ENCODE data around the gene CAMK4.

CAMK4 gene

DNA sequence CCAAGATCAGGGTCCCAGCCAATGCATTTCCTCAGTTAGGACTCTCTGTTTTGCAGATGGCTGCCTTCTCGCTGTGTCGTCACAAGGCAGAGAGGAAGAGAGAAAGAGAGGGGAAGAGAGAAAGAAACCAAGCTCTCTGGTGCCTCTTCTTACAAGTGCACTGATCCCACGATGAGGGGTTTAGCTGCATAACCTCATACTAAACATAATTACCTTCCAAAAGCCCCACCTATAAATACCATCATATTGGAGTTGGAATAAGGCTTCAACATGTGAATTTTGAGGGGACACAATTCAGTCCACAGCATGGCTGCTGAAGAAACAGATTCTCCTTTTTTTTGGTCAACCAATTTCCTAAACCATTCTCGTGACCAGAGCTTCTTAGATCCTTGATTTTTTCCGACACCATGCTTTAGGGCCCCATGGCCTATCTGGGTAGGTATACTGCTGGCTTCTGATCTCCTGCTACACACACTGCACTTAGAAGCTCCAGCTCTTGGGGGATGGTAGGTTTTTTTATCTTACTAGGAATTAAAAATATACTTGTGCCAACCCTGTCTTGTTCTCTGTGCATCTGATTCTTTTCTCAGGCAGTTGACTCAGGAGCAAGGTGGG lies 5.1 kb downstream of the CAMK4 start:
- DNase-seq (ENCODE audit: low read depth) = no peak

DNA sequence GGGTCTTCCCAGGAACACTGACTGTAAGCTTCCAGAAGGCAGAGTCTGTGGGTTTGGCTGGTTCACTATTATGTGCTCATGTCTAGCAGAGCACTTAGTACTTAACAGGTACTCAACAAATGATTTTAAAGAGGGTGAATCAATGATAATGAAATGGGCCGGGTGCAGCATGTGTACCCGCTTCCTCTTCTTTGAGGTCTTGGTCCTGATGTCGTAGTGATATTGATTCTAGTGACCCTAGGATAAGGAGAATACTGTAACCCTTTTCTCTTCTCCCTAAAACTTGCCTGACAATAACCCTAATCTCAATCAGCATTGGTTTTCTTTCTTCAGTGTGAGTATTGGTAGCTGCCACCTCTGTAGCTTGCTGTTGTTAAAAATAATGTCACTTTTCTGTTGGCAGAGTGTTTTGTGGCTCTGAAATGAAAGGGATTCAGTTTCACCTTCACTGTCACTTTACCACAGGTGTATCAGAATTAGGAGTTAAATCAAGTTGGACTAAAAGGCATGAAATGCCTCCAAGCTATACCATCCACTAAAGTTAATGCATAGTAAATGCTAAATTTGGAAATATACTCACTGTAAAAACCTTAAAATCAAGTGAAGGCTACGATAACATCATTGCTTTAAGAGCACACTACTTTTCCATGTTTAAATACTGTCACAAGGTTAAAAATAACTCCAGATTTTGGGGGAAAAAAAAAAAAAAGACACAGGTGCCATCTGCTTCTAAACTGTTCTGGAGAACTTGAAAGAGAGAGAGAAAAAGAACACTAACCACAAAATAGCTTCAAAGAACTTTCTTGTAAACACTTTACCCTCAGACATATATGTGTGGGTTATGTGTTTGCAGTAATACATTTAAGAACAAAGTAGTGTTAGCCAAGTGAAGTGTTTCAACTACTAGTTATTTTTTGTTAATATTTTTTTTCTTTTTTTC lies 6.0 kb downstream of the CAMK4 start:
- no peak for DNase-seq (ENCODE audit: low read depth)

DNA sequence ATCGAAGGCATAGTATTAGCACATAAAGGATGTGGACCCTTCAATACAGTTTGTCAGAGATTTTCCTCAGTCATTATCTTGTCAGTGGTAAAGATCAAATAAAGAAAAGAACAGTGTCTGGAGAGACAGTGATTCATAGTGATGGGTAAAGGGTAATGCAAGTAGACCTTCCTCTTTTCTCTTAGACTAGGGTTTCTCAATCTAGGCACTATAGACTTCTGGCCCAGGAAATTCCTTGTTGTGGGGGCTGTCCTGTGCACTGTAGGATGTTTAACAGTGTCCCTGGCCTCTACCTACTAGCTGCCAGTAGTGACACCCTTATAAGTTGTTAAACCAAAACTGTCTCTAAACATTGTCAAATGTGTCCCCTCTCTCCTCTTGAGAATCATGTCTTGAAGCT lies 6.9 kb downstream of the CAMK4 start:
- DNase-seq (ENCODE audit: low read depth) = no peak

DNA sequence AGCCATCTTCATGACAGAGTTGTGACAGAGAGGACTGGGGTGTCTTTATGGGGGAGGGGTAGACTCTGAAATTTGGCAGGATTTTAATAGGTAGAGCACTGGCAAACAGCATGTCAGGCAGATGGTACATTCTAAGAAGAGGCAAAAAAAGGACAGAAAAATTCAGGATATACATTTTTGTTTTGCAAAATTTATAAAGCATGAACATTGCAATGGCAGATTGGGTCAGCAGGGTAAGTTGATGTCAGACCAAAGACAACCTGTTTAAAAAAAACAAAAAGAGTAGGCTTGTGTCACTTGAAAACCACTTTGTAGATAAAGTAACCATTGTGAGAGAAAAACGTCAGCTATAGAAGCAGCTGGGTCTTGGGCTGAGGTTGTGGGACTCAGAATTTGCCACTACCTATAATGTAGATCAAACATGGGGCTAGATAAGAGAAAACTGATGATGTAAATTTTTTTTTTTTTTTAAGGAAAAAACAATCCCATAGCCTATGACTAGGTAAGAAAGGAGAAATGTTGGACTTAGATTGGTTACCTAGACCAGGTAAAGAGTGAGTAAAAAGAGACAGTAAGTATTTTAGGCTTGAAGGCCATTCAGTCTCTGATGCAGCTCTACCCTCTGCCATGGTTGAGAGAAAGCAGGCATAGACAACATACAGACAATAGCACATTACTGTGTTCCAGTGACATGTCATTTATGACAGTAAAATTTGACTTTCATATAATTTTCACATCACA lies 8.3 kb downstream of the CAMK4 start:
- DNase-seq (ENCODE audit: low read depth) = no peak

DNA sequence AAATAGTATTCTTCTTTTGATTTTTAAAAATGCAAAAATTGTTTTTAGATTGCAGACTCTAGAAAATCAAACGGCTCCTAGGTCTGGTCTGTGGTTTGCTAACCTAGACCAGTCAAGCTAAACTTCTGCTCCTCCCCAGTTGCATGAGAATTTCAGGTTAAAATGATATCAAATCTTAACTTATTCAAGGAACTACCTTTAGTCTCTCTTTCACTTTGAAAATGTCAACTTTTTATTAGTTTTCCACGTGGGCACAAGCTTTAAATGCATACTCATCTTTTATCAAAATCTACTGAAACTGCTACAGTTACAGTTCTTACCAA lies 8.8 kb downstream of the CAMK4 start:
- DNase-seq (ENCODE audit: low read depth) = no peak

DNA sequence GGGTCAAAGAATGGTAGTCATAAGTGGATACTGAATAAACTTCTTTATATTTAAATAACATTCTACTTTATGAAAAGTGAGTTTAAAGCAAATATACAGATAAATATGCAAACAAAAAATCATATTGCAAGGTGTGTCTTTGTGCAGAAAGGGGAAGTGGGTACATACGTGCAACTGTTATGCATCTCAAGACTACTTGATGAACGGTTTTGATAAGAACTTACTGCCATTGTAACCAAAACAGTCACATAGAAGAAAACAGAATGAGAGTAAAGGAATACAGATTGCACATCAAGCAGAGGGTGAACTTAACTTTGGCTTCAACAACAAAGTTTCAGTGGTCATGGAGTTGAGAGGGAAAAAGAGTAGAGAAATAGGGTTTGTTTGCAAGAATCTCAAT lies 9.9 kb downstream of the CAMK4 start:
- DNase-seq (ENCODE audit: low read depth) = no peak

DNA sequence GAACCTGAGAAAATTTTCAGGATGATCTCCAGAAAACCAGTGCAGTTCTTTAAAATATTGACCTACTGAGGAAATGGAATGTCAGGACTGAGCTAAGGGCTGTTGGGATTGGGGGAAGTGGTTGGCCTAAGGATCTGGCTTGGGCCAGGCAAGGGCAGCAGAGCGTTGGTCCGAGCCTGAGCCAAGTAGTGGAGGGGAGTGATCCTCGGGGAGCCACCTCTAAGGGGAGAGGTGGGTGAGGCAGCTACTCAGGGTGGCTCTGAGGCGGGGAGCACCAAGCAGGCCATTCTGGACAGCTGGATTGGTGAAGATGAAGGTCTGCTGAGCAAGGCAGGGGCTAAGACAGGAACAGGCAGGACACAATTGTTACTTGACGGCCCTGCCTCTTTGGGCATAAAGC lies 11.5 kb downstream of the CAMK4 start:
- DNase-seq (ENCODE audit: low read depth) = no peak

DNA sequence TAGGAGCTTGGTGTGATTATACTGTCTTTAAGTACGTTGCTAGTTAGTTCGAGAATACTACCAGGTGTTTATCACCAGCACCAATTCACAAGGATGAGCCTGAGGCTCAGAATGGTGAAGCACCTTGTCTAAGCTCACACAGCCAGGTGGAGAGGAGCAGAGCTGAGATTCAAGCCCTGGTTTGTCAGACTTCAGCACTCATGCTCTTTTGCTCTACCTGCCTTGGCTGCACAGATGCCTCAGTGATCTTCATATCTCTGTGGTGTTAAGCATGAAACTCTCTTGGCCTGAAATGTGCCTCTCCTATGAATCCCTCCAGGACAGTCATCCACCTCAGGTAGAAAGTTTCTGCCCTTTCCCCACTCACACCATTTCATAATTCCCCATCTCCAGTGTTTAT lies 12.2 kb downstream of the CAMK4 start:
- no peak for DNase-seq (ENCODE audit: low read depth)

DNA sequence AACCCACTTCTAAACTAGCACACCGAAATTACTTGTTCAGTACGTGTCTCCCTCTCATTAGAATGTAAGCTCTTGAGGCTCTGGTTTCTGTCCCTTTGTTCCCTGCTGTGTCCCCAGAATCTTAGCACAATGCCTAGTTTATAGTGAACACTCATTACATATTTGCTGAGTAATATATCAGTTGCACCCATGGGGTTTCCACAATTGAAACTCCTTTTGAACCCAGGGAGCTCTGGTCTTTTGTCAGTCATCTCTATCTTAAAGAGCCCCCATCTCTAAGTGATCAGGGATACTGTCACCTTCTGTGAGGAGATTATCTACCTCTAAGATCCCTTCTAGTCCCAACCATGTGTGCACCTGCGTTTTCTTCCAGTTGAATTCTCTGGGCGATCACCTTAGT lies 12.8 kb downstream of the CAMK4 start:
- no peak for DNase-seq (ENCODE audit: low read depth)

DNA sequence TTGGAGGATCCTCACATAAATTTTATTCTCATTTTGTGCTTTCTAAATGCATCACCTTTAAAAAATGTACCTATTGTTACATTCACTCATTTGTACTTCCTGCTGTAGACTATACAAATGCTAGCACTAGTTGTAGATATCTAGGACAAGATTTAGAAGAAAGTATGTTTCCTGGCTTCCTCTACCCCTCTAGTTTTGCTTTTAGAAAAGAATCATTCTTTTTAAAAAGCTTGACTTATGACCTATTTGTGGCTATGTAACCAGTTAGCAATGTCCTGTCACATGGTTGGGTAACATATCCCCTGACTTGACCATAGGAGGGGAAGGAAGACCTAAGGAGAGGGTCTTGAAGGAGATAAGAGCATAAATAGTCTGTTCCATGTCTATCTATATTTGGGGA lies 13.3 kb downstream of the CAMK4 start:
- no peak for DNase-seq (ENCODE audit: low read depth)

DNA sequence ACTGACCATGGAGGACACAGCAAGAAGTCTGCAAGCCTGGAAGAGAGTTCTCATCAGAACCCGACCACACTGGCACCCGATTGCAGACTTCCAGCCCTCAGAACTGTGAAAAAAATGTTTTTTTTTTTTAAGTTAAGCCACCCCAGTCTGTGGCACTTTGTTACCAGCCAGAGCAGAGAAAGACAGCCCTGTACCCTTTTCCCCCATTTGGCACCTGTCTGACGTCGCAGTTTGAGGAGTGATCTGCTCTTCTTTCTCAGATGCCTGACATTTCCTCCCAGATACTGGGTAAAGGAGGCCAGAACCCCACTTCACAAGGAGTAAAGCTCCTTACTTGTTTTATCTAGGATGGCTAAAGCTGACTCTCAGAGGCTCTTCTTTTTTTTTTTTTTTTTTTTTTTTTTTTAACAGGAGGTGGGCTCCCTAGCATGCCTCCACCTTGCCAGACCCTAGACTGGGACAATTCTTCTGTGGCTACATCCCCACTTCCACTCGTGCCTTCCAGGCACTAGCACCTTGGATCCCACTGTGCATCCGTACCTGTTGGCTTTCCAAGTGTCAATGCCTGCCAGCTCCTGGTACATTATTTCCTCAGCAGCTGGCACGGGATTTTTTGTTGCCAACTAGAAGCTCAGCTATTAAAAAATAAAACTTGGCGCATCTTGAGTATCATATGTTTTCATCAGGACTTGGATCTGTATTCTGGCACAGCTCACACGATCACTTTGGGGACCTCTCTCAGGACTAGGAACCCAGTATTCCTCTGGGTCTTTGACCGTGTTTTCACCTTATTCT lies 14.4 kb downstream of the CAMK4 start:
- no peak for DNase-seq (ENCODE audit: low read depth)

DNA sequence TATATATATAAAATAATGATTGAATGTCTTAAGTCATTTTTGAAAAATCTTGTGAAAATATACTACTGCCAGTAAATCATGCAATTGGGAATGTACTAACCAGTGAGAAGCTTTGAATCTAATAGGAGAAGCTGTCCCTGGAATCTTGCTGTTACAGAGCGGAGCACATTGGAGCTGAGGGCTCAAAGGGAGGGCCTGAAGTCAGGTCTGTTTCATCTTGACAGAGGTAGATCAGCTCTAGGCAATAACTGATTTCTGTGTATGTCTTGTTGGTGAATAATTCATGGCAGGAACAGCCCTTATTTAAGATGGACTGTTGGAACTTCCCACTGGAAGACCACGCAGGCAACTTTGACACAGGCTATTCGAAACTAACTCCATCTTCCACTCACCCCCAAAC lies 17.5 kb downstream of the CAMK4 start:
- no peak for DNase-seq (ENCODE audit: low read depth)

DNA sequence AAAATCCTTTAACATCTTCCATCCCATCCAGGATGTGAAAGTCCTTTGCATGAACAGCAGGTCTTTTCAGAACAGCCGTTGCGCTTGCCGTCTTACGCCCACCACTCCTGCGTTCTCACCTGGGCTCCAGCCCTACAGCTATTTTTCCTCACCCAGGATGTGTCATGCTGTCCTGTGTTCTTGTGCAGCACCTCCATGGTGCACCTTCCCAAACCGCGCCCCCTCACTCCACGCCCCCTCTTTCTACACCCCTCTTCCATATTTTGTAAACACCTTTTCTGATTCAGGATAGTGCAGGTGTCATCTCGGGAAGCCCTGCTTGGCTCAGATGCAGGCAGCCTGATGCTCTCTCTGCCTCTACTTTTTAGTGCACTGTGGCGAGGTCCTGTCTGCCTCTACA lies 18.4 kb downstream of the CAMK4 start:
- no peak for DNase-seq (ENCODE audit: low read depth)

DNA sequence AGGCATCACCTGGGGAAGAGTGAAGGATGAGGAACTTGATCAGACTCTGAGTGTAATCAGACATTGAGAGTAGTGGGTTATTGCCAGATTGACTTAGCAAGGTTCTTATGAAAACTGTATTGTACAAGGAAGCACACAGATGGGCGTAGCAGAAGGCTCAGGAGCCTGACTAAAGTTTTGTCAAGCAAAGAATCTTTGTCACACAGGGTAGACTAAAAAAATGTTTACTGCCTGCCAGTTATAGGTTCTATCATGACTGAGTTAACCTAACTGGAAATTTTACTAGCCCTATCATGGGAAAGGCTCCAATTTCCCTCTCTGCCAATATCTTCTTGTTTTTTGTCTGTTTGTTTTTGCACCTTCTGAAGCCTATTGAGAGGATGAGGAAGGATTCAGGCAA lies 19.1 kb downstream of the CAMK4 start:
- DNase-seq (ENCODE audit: low read depth) = no peak

DNA sequence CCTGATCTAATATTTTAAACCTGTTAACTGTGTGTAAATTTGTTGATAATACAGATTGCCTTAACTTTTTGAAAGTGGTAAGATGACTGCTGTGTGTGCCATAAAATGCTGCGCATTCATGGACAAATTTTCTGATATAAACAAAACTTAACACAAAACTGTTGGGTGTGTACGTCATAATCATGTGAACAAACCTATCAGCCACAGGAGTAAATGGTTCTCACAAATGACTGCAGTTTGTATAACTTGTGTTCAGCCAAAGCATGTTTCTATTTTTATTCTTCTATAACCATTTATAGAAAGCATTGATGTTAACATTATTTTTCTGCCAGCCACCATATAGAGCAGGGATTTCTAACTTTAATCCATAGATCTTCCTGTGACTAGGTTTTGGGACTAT lies 21.5 kb downstream of the CAMK4 start:
- no peak for DNase-seq (ENCODE audit: low read depth)

DNA sequence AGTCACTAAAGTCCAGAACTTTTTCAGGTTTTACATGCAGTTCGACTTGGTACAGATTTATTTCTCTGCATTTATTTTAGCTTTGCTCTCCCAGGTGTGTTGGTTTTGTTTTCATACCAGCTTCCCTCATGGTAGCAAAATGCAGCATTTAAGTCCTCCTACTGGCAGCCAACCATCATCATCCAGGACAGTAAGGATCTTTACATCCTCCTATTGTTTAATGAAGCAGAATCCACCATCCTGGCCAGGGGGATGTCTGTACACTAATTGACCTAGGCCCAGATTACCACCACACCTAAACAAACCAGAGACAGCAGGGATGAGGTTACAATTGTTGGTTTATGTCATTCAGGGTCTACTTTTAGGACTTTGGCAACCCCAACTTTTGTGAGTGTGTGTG lies 22.3 kb downstream of the CAMK4 start:
- DNase-seq (ENCODE audit: low read depth) = no peak

DNA sequence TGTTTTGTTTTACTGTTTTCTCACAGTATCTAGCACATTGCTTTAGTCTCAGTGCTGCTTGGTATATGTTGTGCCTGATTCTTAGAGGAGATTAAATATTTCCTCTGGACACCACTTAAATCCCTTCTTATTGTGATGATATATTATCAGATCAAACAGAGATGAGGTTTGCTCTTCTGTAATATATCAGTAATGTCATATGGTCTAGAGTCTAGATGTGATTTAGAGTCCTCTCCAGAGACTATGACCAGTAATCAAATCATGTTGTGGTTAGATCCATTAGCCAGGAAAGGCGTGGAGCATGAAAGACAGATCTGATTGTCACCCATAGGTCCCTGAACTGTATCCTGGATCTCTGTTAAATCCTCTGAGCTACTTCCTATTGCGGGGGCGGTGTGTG lies 24.4 kb downstream of the CAMK4 start:
- DNase-seq (ENCODE audit: low read depth) = no peak

DNA sequence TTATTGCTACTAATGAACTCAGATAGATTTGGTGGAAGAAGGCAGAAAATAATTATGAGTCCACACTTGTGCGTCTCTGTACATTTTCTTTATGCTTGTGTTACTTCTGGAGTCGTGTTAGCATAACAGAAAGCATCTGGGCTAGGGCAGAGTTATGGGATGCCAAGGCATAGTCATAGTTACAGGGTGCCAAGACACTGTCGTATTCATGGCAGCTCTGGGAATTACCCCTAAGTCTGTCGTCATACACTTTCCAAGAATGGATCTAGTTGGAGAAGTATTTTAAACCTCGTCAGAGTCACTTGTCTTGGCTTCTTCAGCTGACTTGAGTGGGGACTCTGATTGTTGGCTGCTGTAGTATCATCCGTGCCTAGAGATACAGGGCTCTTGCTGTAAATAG lies 27.7 kb downstream of the CAMK4 start:
- no peak for DNase-seq (ENCODE audit: low read depth)

DNA sequence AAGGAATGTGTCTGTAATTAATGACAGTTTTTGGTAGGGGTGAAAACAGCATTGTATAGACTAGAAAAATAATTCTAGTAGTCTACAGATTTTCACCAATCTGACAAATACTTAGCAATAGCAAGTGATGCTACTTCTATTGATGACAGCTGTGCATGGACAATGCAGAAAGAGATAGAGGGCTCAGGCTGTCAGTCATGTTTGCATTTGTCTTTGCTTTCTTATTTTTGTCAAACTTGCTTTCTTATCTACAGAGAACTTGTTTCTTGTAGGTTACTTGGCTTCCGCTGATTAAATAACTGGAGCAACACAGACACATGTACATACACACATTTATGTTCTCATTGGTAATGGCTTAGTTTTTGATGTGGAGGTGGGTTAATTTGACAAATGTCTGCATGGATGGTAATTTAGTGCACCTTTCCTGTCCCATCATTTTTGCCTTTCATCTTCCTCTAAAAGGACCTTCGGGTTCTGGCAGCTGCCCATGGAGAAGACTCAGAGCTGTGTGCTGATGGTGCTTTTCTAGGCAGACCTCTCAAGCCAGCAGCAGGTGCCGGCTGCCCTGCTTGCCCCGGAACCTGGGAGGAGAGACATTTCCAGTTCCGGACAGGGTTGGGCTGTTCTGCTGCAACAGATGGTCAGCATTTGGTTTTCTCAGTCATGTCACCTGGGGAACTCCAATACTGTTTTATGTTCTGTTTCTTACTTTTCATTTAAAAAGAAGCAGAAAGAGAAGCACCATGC lies 28.8 kb downstream of the CAMK4 start:
- no peak for DNase-seq (ENCODE audit: low read depth)

DNA sequence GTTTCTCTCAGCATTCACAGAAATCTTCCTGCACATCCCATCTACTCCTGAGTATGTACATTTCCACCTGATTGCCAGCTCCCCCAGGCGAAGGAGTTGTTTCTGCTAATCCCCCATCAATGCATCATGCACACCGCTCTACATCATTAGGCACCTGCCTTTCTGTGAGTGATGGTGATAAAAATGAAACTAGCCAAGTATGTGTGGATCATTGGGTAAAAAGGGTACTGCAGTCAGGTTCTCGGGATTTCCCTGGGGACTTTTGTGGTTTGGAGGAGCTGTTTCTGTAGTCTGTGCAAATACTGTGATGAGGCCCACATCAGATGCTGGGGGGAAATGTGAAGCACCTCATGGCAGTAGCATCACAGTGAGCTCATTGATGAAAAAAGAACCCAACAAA lies 30.4 kb downstream of the CAMK4 start:
- no peak for DNase-seq (ENCODE audit: low read depth)

DNA sequence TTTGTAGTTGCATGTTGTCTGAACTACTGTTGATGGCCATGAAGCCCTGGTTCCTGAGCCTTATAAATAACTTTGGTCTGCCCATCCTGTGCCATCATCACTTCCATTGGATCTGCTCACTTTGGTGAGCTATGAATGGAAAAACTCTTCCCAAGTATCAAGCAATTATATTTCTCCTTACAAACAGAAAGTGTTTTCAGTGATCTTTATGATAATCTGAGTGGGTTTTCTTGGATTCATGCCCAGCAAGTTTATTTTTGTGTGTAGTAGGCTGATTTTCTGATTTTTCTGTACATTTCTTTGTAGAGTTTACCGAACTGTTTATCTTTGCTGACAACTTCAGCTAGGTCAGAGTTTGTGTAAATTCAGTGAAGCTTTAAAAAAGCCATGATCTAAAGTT lies 31.0 kb downstream of the CAMK4 start:
- no peak for DNase-seq (ENCODE audit: low read depth)

DNA sequence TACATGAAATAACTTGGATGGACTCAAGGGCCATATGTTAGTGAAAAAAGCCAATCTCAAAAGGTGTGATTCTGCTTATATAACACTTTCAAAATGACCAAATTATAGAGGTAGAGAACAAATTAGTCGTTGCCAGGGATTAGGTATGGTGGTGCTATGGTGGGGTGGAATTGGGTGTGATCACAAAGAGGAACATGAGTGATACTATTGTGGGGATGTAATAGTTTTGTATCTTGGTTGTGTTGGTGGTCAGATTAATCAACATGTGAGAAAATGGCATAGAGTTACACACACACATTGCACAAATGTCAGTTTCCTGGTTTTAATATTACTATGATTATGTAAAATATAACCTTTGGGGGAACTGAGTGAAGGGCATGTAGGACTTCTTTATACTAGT lies 31.9 kb downstream of the CAMK4 start:
- no peak for DNase-seq (ENCODE audit: low read depth)
